Measurements from ENCODE around the gene HRH1. TPM values are rescaled to one million over a fixed set of nuclear protein-coding genes. Genes with fewer than 3 reads are reported as not detected.
A peak's percentile ranks its signal among the peaks of the same experiment; 100 is the strongest.

HRH1 gene
- total RNA-seq, 4 donors from 2014 or later: 2.0 to 9.7 (median 8.0) TPM

DNA sequence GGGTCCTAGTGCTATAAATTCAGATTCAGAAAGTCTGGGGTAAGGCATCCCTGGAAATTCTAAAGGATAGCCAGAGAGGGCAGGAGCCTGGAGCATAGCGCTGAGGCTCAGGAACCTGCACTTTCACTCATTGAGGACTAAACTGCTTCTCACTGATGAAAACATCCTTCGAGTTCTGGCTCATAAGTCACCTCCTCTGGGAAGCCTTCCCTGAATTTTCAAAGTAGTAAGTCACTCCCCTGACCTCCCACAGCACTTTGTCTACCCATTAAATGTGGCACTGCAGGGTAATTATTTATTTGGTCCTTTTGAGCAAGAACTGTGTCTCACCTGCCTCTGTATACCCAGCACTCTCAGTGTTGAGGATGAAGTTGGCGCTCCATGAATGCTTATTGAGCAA lies 30.9 kb downstream of the HRH1 start:
- H3K36me3 ChIP-seq: no peaks in the 10 kb centered on the region
- H3K27ac ChIP-seq: peak overlapping the region in 3 of 4 donors; percentile 20 to 62 (median 41)
- H3K27me3 ChIP-seq: no peaks in the 10 kb centered on the region
- TF ChIP-seq POLR2AphosphoS5 (IDR thresholded peaks at IDR 0.05): no peak
- no peak for TF ChIP-seq POLR2A (IDR thresholded peaks at IDR 0.05)
- no peak for TF ChIP-seq EP300 (IDR thresholded peaks at IDR 0.05; ENCODE audit: low read depth)
- TF ChIP-seq, protein P1, sequence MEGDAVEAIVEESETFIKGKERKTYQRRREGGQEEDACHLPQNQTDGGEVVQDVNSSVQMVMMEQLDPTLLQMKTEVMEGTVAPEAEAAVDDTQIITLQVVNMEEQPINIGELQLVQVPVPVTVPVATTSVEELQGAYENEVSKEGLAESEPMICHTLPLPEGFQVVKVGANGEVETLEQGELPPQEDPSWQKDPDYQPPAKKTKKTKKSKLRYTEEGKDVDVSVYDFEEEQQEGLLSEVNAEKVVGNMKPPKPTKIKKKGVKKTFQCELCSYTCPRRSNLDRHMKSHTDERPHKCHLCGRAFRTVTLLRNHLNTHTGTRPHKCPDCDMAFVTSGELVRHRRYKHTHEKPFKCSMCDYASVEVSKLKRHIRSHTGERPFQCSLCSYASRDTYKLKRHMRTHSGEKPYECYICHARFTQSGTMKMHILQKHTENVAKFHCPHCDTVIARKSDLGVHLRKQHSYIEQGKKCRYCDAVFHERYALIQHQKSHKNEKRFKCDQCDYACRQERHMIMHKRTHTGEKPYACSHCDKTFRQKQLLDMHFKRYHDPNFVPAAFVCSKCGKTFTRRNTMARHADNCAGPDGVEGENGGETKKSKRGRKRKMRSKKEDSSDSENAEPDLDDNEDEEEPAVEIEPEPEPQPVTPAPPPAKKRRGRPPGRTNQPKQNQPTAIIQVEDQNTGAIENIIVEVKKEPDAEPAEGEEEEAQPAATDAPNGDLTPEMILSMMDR (IDR thresholded peaks at IDR 0.05): no peak
- peaks cover 7 to 15% (median 11%) of the 10 kb centered on the region in 4 donors for H3K4me1 ChIP-seq
- 91% methylated on average over 3 of the region's 3 CpGs; no CpG with 5 or more reads in 1 of the 2 donors for WGBS, 2 donors (ENCODE audit: low coverage in 1 of 2)
- no peaks in the 10 kb centered on the region for H3K9me3 ChIP-seq
- DNase-seq: no peak
- intact Hi-C loops (cut with DNase I; ENCODE audit: low total_unique reads): no loop called here
- H3K4me3 ChIP-seq: no peak overlapping the region
- in situ Hi-C loops (cut with MboI; ENCODE audit: low pct_ligation_motif_present in 1 of 4, low pct_unique_long_range_greater_than_20kb in 1 of 4, low sequenced_read_pairs in 3 of 4): no loop called here

DNA sequence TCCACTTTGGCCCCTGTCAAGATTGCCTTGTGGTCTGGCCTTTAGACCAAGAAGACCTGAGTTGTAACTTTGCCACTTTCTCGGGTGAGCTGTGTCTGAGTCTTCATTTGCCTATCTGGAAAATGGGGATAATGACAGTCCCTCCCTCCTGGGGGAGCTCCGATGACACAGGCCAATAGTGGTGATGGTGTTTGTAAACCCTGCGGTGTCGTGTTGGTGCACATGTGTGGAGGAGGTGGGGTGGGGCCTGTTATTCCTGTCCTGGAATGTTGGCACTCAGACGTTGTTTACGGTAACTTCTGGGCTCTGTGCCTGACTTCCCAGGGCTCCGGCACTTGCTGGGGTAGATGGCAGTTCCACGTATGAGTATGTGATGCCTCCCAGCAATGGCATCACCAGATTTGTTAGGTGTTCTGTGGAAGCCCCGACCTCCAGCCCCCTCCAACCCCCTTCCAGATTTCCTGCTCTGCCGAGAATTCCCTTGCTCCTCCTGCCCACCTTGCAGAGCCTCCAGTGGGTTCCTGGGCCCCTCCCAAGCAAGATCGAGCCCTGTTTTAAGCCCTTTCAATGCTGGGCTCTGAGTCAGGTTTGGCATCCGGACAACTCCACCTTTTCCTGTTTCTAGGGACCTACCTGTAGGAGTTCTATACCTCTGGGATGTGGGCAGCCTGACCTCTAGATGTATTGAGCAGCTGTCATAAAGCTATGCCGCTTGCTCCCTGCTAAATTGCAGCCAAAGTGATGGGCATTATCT lies 31.4 kb downstream of the HRH1 start:
- peak overlapping the region; percentile 25 to 62 (median 44) for H3K27ac ChIP-seq
- no peaks in the 10 kb centered on the region for H3K27me3 ChIP-seq
- peaks cover 7 to 15% (median 11%) of the 10 kb centered on the region in 4 donors for H3K4me1 ChIP-seq
- no peaks in the 10 kb centered on the region for H3K36me3 ChIP-seq
- 24% methylated on average over 13 of the region's 13 CpGs; no CpG with 5 or more reads in 1 of the 2 donors for WGBS, 2 donors (ENCODE audit: low coverage in 1 of 2)
- intact Hi-C loops (cut with DNase I; ENCODE audit: low total_unique reads): no loop called here
- TF ChIP-seq POLR2A (IDR thresholded peaks at IDR 0.05) (no peak), POLR2AphosphoS5 (IDR thresholded peaks at IDR 0.05) (peak; percentile 49 to 72 (median 70)), EP300 (IDR thresholded peaks at IDR 0.05; ENCODE audit: low read depth) (no peak)
- TF ChIP-seq, protein P1 (IDR thresholded peaks at IDR 0.05): no peak
- H3K4me3 ChIP-seq: no peak overlapping the region
- DNase-seq: peak; percentile 75
- H3K9me3 ChIP-seq: no peaks in the 10 kb centered on the region
- in situ Hi-C loops (cut with MboI; ENCODE audit: low pct_ligation_motif_present in 1 of 4, low pct_unique_long_range_greater_than_20kb in 1 of 4, low sequenced_read_pairs in 3 of 4): no loop called here

- Histone ChIP-seq H3K27me3 (no peaks in the 10 kb centered on the region), H3K4me3 (no peak overlapping the region), H3K27ac (peak overlapping the region; percentile 10 to 62 (median 36)), H3K36me3 (no peaks in the 10 kb centered on the region), H3K4me1 (peaks cover 7 to 15% (median 11%) of the 10 kb centered on the region in 4 donors), H3K9me3 (no peaks in the 10 kb centered on the region)
- in situ Hi-C loops (cut with MboI; ENCODE audit: low pct_ligation_motif_present in 1 of 4, low pct_unique_long_range_greater_than_20kb in 1 of 4, low sequenced_read_pairs in 3 of 4) (no loop called here), intact Hi-C loops (cut with DNase I; ENCODE audit: low total_unique reads) (no loop called here)
- DNase-seq: no peak
- 75% methylated on average over 1 of the region's 1 CpG; no CpG with 5 or more reads in 1 of the 2 donors for WGBS, 2 donors (ENCODE audit: low coverage in 1 of 2)
- TF ChIP-seq POLR2A (IDR thresholded peaks at IDR 0.05): no peak
- no peak for TF ChIP-seq EP300 (IDR thresholded peaks at IDR 0.05; ENCODE audit: low read depth)
- TF ChIP-seq POLR2AphosphoS5 (IDR thresholded peaks at IDR 0.05): no peak
- TF ChIP-seq, protein P1 (IDR thresholded peaks at IDR 0.05): no peak
Measured at GRCh38 chr3:11186318-11186692, 32.0 kb downstream of the HRH1 start.

GRCh38 chr3:11186771-11187191 lies 32.5 kb downstream of the HRH1 start:
- no peak for DNase-seq
- no peaks in the 10 kb centered on the region for H3K36me3 ChIP-seq
- H3K9me3 ChIP-seq: no peaks in the 10 kb centered on the region
- intact Hi-C loops (cut with DNase I; ENCODE audit: low total_unique reads) (no loop called here), in situ Hi-C loops (cut with MboI; ENCODE audit: low pct_ligation_motif_present in 1 of 4, low pct_unique_long_range_greater_than_20kb in 1 of 4, low sequenced_read_pairs in 3 of 4) (no loop called here)
- no peak overlapping the region for H3K4me3 ChIP-seq
- H3K27ac ChIP-seq: peak overlapping the region in 3 of 4 donors; percentile 11 to 62 (median 25)
- 67 to 68% methylated on average over 2 of the region's 2 CpGs for WGBS, 2 donors (ENCODE audit: low coverage in 1 of 2)
- no peaks in the 10 kb centered on the region for H3K27me3 ChIP-seq
- TF ChIP-seq POLR2A (IDR thresholded peaks at IDR 0.05): no peak
- TF ChIP-seq, protein P1 (IDR thresholded peaks at IDR 0.05): no peak
- TF ChIP-seq EP300 (IDR thresholded peaks at IDR 0.05; ENCODE audit: low read depth): no peak
- no peak for TF ChIP-seq POLR2AphosphoS5 (IDR thresholded peaks at IDR 0.05)
- H3K4me1 ChIP-seq: peaks cover 7 to 15% (median 11%) of the 10 kb centered on the region in 4 donors
